HG03558 (cell line): ENCODE measurements around the gene TNS1.

Source experiments
- ATAC-seq: cut with Tn5 transposase; IDR thresholded peaks from one replicate; pipeline ENCODE4 v1.9.1; 2021; ENCODE audit warnings: moderate number of reproducible peaks; ENCODE audit not compliant: unreplicated experiment; ENCODE audit errors: extremely low read depth

TNS1 gene

GRCh38 chr2:217983276-217984233, 19.2 kb downstream of the TNS1 start:
- no peak for ATAC-seq

GRCh38 chr2:217981971-217982370, 20.8 kb downstream of the TNS1 start:
- ATAC-seq, result no peak

GRCh38 chr2:217981084-217981730, 21.6 kb downstream of the TNS1 start:
- no peak for ATAC-seq

GRCh38 chr2:217980591-217980990, 22.2 kb downstream of the TNS1 start:
- no peak for ATAC-seq

- ATAC-seq, result no peak
Measured at GRCh38 chr2:217980036-217980435, 22.8 kb downstream of the TNS1 start.

- no peak for ATAC-seq
Measured at GRCh38 chr2:217979151-217979811, 23.5 kb downstream of the TNS1 start.

GRCh38 chr2:217978536-217979150, 24.2 kb downstream of the TNS1 start:
- no peak for ATAC-seq

- ATAC-seq, result no peak
Measured at GRCh38 chr2:217977840-217978535, 24.8 kb downstream of the TNS1 start.

- no peak for ATAC-seq
Measured at GRCh38 chr2:217976301-217976700, 26.5 kb downstream of the TNS1 start.

- no peak for ATAC-seq
Measured at GRCh38 chr2:217975626-217976025, 27.2 kb downstream of the TNS1 start.

GRCh38 chr2:217974389-217975005, 28.3 kb downstream of the TNS1 start:
- ATAC-seq, result no peak

GRCh38 chr2:217973008-217973787, 29.6 kb downstream of the TNS1 start:
- no peak for ATAC-seq

GRCh38 chr2:217972490-217972889, 30.3 kb downstream of the TNS1 start:
- ATAC-seq, result no peak

- no peak for ATAC-seq
Measured at GRCh38 chr2:217972037-217972436, 30.8 kb downstream of the TNS1 start.

GRCh38 chr2:217971166-217971565, 31.6 kb downstream of the TNS1 start:
- ATAC-seq, result no peak

GRCh38 chr2:217970206-217970605, 32.6 kb downstream of the TNS1 start:
- no peak for ATAC-seq

GRCh38 chr2:217969588-217969987, 33.2 kb downstream of the TNS1 start:
- ATAC-seq, result no peak

GRCh38 chr2:217968023-217968422, 34.8 kb downstream of the TNS1 start:
- no peak for ATAC-seq
